HCT116 (cell line): Measurements from ENCODE around the gene CCND2. TPM values are rescaled to one million over a fixed set of nuclear protein-coding genes. Genes with fewer than 3 reads are reported as not detected.

Experiments used
- ATAC-seq: fragments of 200-7000 bp; cut with Tn5 transposase; 2 replicates; pipeline ENCODE4 v1.9.1; 2020; ENCODE audit warnings: mild to moderate bottlenecking, moderate library complexity
- BruUV-seq: library from RNA; stranded (reverse); fragments of 400-500 nt; replicated peaks from 2 replicates; lab custom pipeline; 2021; lab: Mats Ljungman, UMichigan
- CTCF ChIA-PET: fragments of 300-600 bp; sonication (Branson Sonifier 250); formaldehyde crosslinking; loops from one replicate; lab custom pipeline; 2021; ENCODE audit warnings: antibody characterized with exemption; lab: Charles Lee
- POLR2A ChIA-PET: fragments of 300-600, 350-600 bp; sonication (Branson Sonifier 250); formaldehyde crosslinking; loops from one replicate; lab custom pipeline; 2021; ENCODE audit warnings: antibody characterized with exemption; lab: Charles Lee
- RAD21 ChIA-PET, 2 experiments: fragments of 300-600 bp; sonication (Branson Sonifier 250); formaldehyde crosslinking; loops; one replicate each; lab custom pipeline; 2023; ENCODE audit warnings: low total read pairs in 2 of 2; ENCODE audit not compliant: uncharacterized antibody in 2 of 2, unreplicated experiment in 2 of 2, low non-redundant PET in 1 of 2; lab: Charles Lee
- DNase-seq: peaks from one replicate; pipeline ENCODE4 v3.0.0-alpha.2; 2010; ENCODE audit warnings: low read depth, low spot score
- H2AFZ ChIP-seq: fragments of 200-600 bp; shearing (Covaris generic), sonication (generic); 2 replicates; pipeline ENCODE4 v1.6.1; 2017; ENCODE audit warnings: low read depth, mixed run types, mixed read lengths, antibody characterized with exemption, low read length; ENCODE audit not compliant: poor library complexity, severe bottlenecking
- H3K27ac ChIP-seq: 2 replicates; pipeline ENCODE4 v1.5.1; 2012; ENCODE audit warnings: low read depth, low read length
- H3K27me3 ChIP-seq: fragments of 200-600 bp; sonication (generic); 2 replicates; pipeline ENCODE4 v1.6.1; 2016; ENCODE audit warnings: mixed run types, low read length, mixed read lengths; ENCODE audit not compliant: insufficient read depth
- H3K36me3 ChIP-seq, 2 experiments: fragments of 200-500 bp in 1 of 2; fragments of 200-600 bp in 1 of 2; sonication (Bioruptor generic) in 1 of 2; sonication (generic) in 1 of 2; 2 replicates each; pipeline versions ENCODE4 v1.5.1 to v1.6.1; 2014 to 2016; ENCODE audit warnings: low read length in 2 of 2, inconsistent platforms in 1 of 2, mixed read lengths in 1 of 2, mixed run types in 1 of 2; ENCODE audit not compliant: insufficient read depth in 2 of 2, control insufficient read depth in 1 of 2
- H3K4me1 ChIP-seq, 2 experiments: fragments of 200-600 bp in 1 of 2; sonication (generic) in 1 of 2; 2 replicates each; pipeline versions ENCODE4 v1.5.1 to v1.6.1; 2012 to 2017; ENCODE audit warnings: low read length in 2 of 2, inconsistent platforms in 1 of 2, mild to moderate bottlenecking in 1 of 2, mixed read lengths in 1 of 2, mixed run types in 1 of 2, moderate library complexity in 1 of 2; ENCODE audit not compliant: insufficient read depth in 2 of 2, control insufficient read depth in 1 of 2
- H3K4me2 ChIP-seq: fragments of 200-600 bp; sonication (generic); 2 replicates; pipeline ENCODE4 v1.6.1; 2017; ENCODE audit warnings: mixed run types, low read length, mixed read lengths
- H3K4me3 ChIP-seq, 2 experiments: fragments of 200-600 bp in 1 of 2; sonication (generic) in 1 of 2; replicated peaks in 1 of 2; 2 replicates each; pipeline ENCODE4 v1.5.1; 2011 to 2016; ENCODE audit warnings: low read length in 2 of 2, control low read depth in 1 of 2, low read depth in 1 of 2, mild to moderate bottlenecking in 1 of 2, mixed read lengths in 1 of 2, mixed run types in 1 of 2
- H3K79me2 ChIP-seq: fragments of 200-600 bp; sonication (generic); 2 replicates; pipeline ENCODE4 v1.6.1; 2017; ENCODE audit warnings: mild to moderate bottlenecking, mixed run types, low read length, moderate library complexity, mixed read lengths; ENCODE audit not compliant: insufficient read depth
- H3K9ac ChIP-seq: fragments of 200-600 bp; sonication (generic); 2 replicates; pipeline ENCODE4 v1.6.1; 2016; ENCODE audit warnings: low read length, mixed read lengths
- H3K9me2 ChIP-seq: fragments of 200-600 bp; sonication (generic), shearing (Covaris generic); 2 replicates; pipeline ENCODE4 v1.6.1; 2017; ENCODE audit warnings: mixed run types, mild to moderate bottlenecking, moderate library complexity; ENCODE audit not compliant: insufficient read depth
- H3K9me3 ChIP-seq, 2 experiments: fragments of 200-500 bp in 1 of 2; fragments of 200-600 bp in 1 of 2; sonication (Bioruptor generic) in 1 of 2; sonication (generic) in 1 of 2; 2 replicates each; pipeline ENCODE4 v1.6.1; 2014 to 2017; ENCODE audit warnings: low read length in 2 of 2, mixed read lengths in 2 of 2, inconsistent platforms in 1 of 2, low read depth in 1 of 2, mild to moderate bottlenecking in 1 of 2, mixed run types in 1 of 2, moderate library complexity in 1 of 2; ENCODE audit not compliant: control insufficient read depth in 1 of 2, insufficient read depth in 1 of 2
- H4K20me1 ChIP-seq: fragments of 200-600 bp; sonication (generic), shearing (Covaris generic); 2 replicates; pipeline ENCODE4 v1.6.1; 2017; ENCODE audit warnings: mixed run types, mild to moderate bottlenecking, moderate library complexity; ENCODE audit not compliant: insufficient read depth
- CBX3 ChIP-seq: IDR thresholded peaks from 2 replicates; pipeline ENCODE4 v1.6.1; 2012; ENCODE audit warnings: low read depth
- CTCF ChIP-seq, 3 experiments: fragments of 200-600 bp in 1 of 3; sonication (generic) in 1 of 3; IDR thresholded peaks in 2 of 3; conservative IDR thresholded peaks in 1 of 3; 2 replicates each; pipeline ENCODE4 v1.5.1; 2012 to 2017; ENCODE audit warnings: low read depth in 2 of 3, low read length in 2 of 3, antibody characterized with exemption in 1 of 3, borderline replicate concordance in 1 of 3, control low read depth in 1 of 3, mild to moderate bottlenecking in 1 of 3, mixed read lengths in 1 of 3, mixed run types in 1 of 3, moderate library complexity in 1 of 3; ENCODE audit not compliant: insufficient read depth in 1 of 3
- ELF1 ChIP-seq: IDR thresholded peaks from 2 replicates; pipeline ENCODE4 v1.6.1; 2012; ENCODE audit warnings: low read depth, borderline replicate concordance
- EZH2 ChIP-seq: fragments of 200-600 bp; sonication (generic); IDR thresholded peaks from 2 replicates; pipeline ENCODE4 v1.6.1; 2017; ENCODE audit warnings: antibody characterized with exemption, mixed run types
- JUND ChIP-seq: IDR thresholded peaks from 2 replicates; pipeline ENCODE4 v1.6.1; 2012
- POLR2A ChIP-seq: IDR thresholded peaks from 2 replicates; pipeline ENCODE4 v1.7.0; 2011; ENCODE audit warnings: borderline replicate concordance; ENCODE audit not compliant: insufficient read depth, insufficient read length; ENCODE audit errors: extremely low read depth
- POLR2AphosphoS5 ChIP-seq: IDR thresholded peaks from 2 replicates; pipeline ENCODE4 v1.6.1; 2011; ENCODE audit warnings: mild to moderate bottlenecking, low read depth, low read length, moderate library complexity
- RAD21 ChIP-seq: IDR thresholded peaks from 2 replicates; pipeline ENCODE4 v1.6.1; 2012; ENCODE audit warnings: low read depth, mild to moderate bottlenecking
- REST ChIP-seq: IDR thresholded peaks from 2 replicates; pipeline ENCODE4 v1.6.1; 2012; ENCODE audit warnings: low read depth
- SRF ChIP-seq: IDR thresholded peaks from 2 replicates; pipeline ENCODE4 v1.6.1; 2012; ENCODE audit warnings: low read depth
- YY1 ChIP-seq: IDR thresholded peaks from 2 replicates; pipeline ENCODE4 v1.6.1; 2011; ENCODE audit warnings: low read length, low read depth, moderate library complexity, mild to moderate bottlenecking; ENCODE audit not compliant: insufficient replicate concordance; ENCODE audit errors: extremely low read depth
- ZNF274 ChIP-seq: fragments of 200-500 bp; sonication (Bioruptor generic); IDR thresholded peaks from 2 replicates; pipeline ENCODE4 v1.6.1; 2014; ENCODE audit warnings: mild to moderate bottlenecking, low read depth, low read length, inconsistent platforms
- intact Hi-C: fragments of 100-400 bp; cut with micrococcal nuclease; formaldehyde crosslinking; loops from 2 replicates; pipeline ENCODE4 v1.10.0; 2022
- total RNA-seq: library from RNA; stranded (reverse); gene quantifications from one replicate; pipeline ENCODE4 v1.2.1, GENCODE V29; 2021; ENCODE audit not compliant: unreplicated experiment
- TF ChIP-seq, protein P1 (sequence below): IDR thresholded peaks from 2 replicates; pipeline ENCODE4 v1.6.1; 2011; ENCODE audit warnings: mild to moderate bottlenecking, low read length, moderate library complexity; ENCODE audit not compliant: insufficient replicate concordance; ENCODE audit errors: extremely low read depth
- TF ChIP-seq, protein P2 (sequence below): IDR thresholded peaks from 2 replicates; pipeline ENCODE4 v1.6.1; 2012

Gene CCND2
- total RNA-seq, 1 experiment from 2014 or later, result 1.1 TPM

DNA sequence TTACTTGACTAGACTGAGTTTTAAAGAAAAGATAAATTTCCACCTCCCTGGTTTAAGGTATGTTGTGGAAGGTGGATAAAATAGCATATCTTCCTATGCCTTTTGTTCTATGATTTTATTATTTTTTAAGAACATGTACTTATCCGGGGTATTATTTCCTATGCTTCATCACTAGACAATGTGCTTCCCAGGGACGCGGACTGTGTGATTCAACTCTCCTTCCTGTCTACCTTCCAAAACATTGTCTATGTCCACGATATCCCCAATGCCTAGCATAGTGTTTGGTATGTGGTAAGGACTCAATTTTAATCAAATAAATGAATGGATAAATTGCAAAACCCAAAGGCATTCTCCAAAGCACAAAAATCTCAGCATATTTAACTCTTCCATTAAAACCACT, 8.3 kb upstream of the CCND2 start:
- Histone ChIP-seq H3K36me3 (no peaks in the 10 kb centered on the region), H3K4me1 (no peaks in the 10 kb centered on the region), H2AFZ (no peak overlapping the region), H3K4me2 (no peak overlapping the region)
- TF ChIP-seq REST (no peak), POLR2AphosphoS5 (no peak), JUND (no peak), EZH2 (no peak), RAD21 (no peak), ELF1 (no peak), POLR2A (no peak), YY1 (no peak), SRF (no peak), CBX3 (no peak), CTCF (IDR thresholded peaks at IDR 0.05 in 2 of 3, conservative IDR thresholded peaks at IDR 0.05 in 1 of 3; ENCODE audit: borderline replicate concordance in 1 of 3, insufficient read depth in 1 of 3, low read depth in 2 of 3, low read length in 2 of 3) (no peak), ZNF274 (no peak)
- TF ChIP-seq, protein P1, sequence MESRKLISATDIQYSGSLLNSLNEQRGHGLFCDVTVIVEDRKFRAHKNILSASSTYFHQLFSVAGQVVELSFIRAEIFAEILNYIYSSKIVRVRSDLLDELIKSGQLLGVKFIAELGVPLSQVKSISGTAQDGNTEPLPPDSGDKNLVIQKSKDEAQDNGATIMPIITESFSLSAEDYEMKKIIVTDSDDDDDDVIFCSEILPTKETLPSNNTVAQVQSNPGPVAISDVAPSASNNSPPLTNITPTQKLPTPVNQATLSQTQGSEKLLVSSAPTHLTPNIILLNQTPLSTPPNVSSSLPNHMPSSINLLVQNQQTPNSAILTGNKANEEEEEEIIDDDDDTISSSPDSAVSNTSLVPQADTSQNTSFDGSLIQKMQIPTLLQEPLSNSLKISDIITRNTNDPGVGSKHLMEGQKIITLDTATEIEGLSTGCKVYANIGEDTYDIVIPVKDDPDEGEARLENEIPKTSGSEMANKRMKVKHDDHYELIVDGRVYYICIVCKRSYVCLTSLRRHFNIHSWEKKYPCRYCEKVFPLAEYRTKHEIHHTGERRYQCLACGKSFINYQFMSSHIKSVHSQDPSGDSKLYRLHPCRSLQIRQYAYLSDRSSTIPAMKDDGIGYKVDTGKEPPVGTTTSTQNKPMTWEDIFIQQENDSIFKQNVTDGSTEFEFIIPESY, result no peak
- TF ChIP-seq, protein P2, sequence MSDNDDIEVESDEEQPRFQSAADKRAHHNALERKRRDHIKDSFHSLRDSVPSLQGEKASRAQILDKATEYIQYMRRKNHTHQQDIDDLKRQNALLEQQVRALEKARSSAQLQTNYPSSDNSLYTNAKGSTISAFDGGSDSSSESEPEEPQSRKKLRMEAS, result no peak
- TF ChIP-seq, all 23 proteins: peak for 0
- ChIA-PET RAD21 (no interaction called here), POLR2A (no interaction called here), CTCF (interaction anchor here (0.8 kb wide), 1 partner anchor 12 kb away, joined by 3 read pairs; no protein-coding TSS in a partner anchor)
- Histone ChIP-seq H3K4me3 (no peak overlapping the region), H3K9me3 (no peaks in the 10 kb centered on the region), H3K9ac (no peak overlapping the region), H3K79me2 (no peaks in the 10 kb centered on the region), H3K9me2 (no peaks in the 10 kb centered on the region), H4K20me1 (no peaks in the 10 kb centered on the region), H3K27me3 (peaks cover 85% of the 10 kb centered on the region), H3K27ac (no peak overlapping the region)
- intact Hi-C loops, result no loop called here
- DNase-seq, result no peak
- no peak for ATAC-seq
- BruUV-seq, result no TSS peak
